ENCODE data around the gene BSG.

- TF ChIP-seq CREBBP (IDR thresholded peaks at IDR 0.05; ENCODE audit: low read depth, low read length), result no peak
- TF ChIP-seq NELFE (IDR thresholded peaks at IDR 0.05; ENCODE audit: insufficient read depth, insufficient read length), result no peak
- TF ChIP-seq SREBF2 (CRISPR knock-in tag; IDR thresholded peaks at IDR 0.05), result no peak
- no peak for TF ChIP-seq PHF8 (IDR thresholded peaks at IDR 0.05; ENCODE audit: borderline replicate concordance, low read length)
- TF ChIP-seq CBFB (CRISPR knock-in tag; IDR thresholded peaks at IDR 0.05), result no peak
- no peak for TF ChIP-seq ZNF79 (CRISPR knock-in tag; IDR thresholded peaks at IDR 0.05; ENCODE audit: low read depth)
- TF ChIP-seq GTF2B (IDR thresholded peaks at IDR 0.05; ENCODE audit: extremely low read depth, insufficient read length), result no peak
- no peak for TF ChIP-seq REST (IDR thresholded peaks at IDR 0.05; ENCODE audit: borderline replicate concordance)
- no peak for TF ChIP-seq REST (CRISPR knock-in tag; IDR thresholded peaks at IDR 0.05; ENCODE audit: low read depth)
- TF ChIP-seq CTCF (IDR thresholded peaks at IDR 0.05 in 2 of 3, conservative IDR thresholded peaks at IDR 0.05 in 1 of 3; ENCODE audit: insufficient read depth in 2 of 3, low read depth in 1 of 3, low read length in 3 of 3), result no peak
- TF ChIP-seq MIER1 (IDR thresholded peaks at IDR 0.05; ENCODE audit: low read depth), result no peak
- TF ChIP-seq ZNF740 (CRISPR knock-in tag; IDR thresholded peaks at IDR 0.05), result no peak
- TF ChIP-seq ZNF740 (tag; IDR thresholded peaks at IDR 0.05), result no peak
These were observed 25.3 kb upstream of the BSG start for GRCh38 chr19:547117-547516.
